MM.1S (cell line): ENCODE data around the gene NTN1.

Experiments used
- EZH2phosphoT487 ChIP-seq: fragments of 300-600 bp; sonication (generic); IDR thresholded peaks from 2 replicates; pipeline ENCODE4 v1.6.1; 2018; ENCODE audit warnings: antibody characterized with exemption, low read length
- TF ChIP-seq, protein P1 (sequence below): fragments of 300-600 bp; sonication (generic); IDR thresholded peaks from 2 replicates; pipeline ENCODE4 v1.5.1; 2016; ENCODE audit warnings: antibody characterized with exemption, low read length, mixed read lengths

DNA sequence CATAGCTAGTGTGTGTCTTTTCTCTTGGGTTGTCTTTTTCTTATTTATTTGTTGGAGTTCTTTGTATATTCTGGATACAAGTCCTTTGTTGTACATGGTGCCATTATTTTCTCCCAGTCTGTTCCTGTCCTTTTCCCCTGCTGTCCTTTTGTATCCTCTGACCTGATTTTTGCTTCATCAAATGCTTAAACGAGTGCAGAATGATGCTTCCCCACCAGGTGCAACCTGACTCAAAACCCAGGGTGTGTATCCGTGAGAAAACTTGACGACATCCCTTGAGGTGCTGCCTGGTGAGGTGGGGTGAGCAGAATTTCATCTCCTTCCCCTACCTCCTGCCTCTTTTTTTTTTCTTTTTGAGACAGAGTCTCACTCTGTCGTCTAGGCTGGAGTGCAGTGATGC lies 88.6 kb downstream of the NTN1 start:
- TF ChIP-seq, protein P1, sequence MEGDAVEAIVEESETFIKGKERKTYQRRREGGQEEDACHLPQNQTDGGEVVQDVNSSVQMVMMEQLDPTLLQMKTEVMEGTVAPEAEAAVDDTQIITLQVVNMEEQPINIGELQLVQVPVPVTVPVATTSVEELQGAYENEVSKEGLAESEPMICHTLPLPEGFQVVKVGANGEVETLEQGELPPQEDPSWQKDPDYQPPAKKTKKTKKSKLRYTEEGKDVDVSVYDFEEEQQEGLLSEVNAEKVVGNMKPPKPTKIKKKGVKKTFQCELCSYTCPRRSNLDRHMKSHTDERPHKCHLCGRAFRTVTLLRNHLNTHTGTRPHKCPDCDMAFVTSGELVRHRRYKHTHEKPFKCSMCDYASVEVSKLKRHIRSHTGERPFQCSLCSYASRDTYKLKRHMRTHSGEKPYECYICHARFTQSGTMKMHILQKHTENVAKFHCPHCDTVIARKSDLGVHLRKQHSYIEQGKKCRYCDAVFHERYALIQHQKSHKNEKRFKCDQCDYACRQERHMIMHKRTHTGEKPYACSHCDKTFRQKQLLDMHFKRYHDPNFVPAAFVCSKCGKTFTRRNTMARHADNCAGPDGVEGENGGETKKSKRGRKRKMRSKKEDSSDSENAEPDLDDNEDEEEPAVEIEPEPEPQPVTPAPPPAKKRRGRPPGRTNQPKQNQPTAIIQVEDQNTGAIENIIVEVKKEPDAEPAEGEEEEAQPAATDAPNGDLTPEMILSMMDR = no peak
- no peak for TF ChIP-seq EZH2phosphoT487
